WTC11 (cell line): ENCODE measurements around the gene COX6A1. TPM values are rescaled to one million over a fixed set of nuclear protein-coding genes. Genes with fewer than 3 reads are reported as not detected.

Experiments
- ATAC-seq: fragments of 200-7000 bp; cut with Tn5 transposase; 2 replicates; pipeline ENCODE4 v1.10.0; 2021; ENCODE audit warnings: mild to moderate bottlenecking, moderate library complexity
- CTCF ChIA-PET: fragments of 300-600 bp; sonication (Branson Sonifier 250); formaldehyde crosslinking; loops from one replicate; lab custom pipeline; 2021; ENCODE audit warnings: antibody characterized with exemption; lab: Charles Lee
- POLR2A ChIA-PET: fragments of 350-600 bp; sonication (Branson Sonifier 250); formaldehyde crosslinking; loops from one replicate; lab custom pipeline; 2021; ENCODE audit warnings: antibody characterized with exemption; lab: Charles Lee
- DNase-seq: peaks from one replicate; pipeline ENCODE4 v3.0.0; 2021; ENCODE audit warnings: low spot score
- H3K27ac Mint-ChIP-seq: 2 replicates; pipeline ENCODE4 v1.8.0; 2021; ENCODE audit warnings: mixed read lengths
- H3K27me3 Mint-ChIP-seq: 2 replicates; pipeline ENCODE4 v1.8.0; 2021; ENCODE audit warnings: low read depth, mild to moderate bottlenecking, moderate library complexity, mixed read lengths
- H3K36me3 Mint-ChIP-seq: 2 replicates; pipeline ENCODE4 v1.8.0; 2021; ENCODE audit warnings: mixed read lengths
- H3K4me1 Mint-ChIP-seq: 2 replicates; pipeline ENCODE4 v1.8.0; 2022; ENCODE audit warnings: mixed read lengths
- H3K4me3 Mint-ChIP-seq: 2 replicates; pipeline ENCODE4 v1.8.0; 2021; ENCODE audit warnings: mild to moderate bottlenecking, moderate library complexity, mixed read lengths
- H3K9me3 Mint-ChIP-seq: 2 replicates; pipeline ENCODE4 v1.8.0; 2021; ENCODE audit warnings: mixed read lengths
- ARID4B ChIP-seq: sonication (generic); formaldehyde crosslinking; IDR thresholded peaks from 2 replicates; pipeline ENCODE4 v1.8.0; 2023; ENCODE audit warnings: missing genetic modification reagents, mild to moderate bottlenecking, borderline replicate concordance
- CBFB ChIP-seq: sonication (generic); formaldehyde crosslinking; IDR thresholded peaks from 2 replicates; pipeline ENCODE4 v1.8.1; 2022; ENCODE audit warnings: mild to moderate bottlenecking, low read depth, missing genetic modification reagents
- CDX4 ChIP-seq: fragments of 250-450 bp; sonication (Bioruptor Pico); IDR thresholded peaks from 2 replicates; pipeline ENCODE4 v1.9.0; 2021; ENCODE audit warnings: moderate library complexity, mild to moderate bottlenecking, inconsistent platforms, borderline replicate concordance
- NFE2L1 ChIP-seq: sonication (generic); formaldehyde crosslinking; IDR thresholded peaks from 2 replicates; pipeline ENCODE4 v1.8.1; 2023; ENCODE audit warnings: missing genetic modification reagents
- NR1H2 ChIP-seq: sonication (generic); formaldehyde crosslinking; IDR thresholded peaks from 2 replicates; pipeline ENCODE4 v1.9.0; 2021; ENCODE audit warnings: mild to moderate bottlenecking, moderate library complexity, missing genetic modification reagents
- PRDM15 ChIP-seq: sonication (generic); formaldehyde crosslinking; IDR thresholded peaks from 2 replicates; pipeline ENCODE4 v1.8.0; 2022; ENCODE audit warnings: missing genetic modification reagents
- TCF7 ChIP-seq: sonication (generic); formaldehyde crosslinking; IDR thresholded peaks from 2 replicates; pipeline ENCODE4 v1.8.0; 2022; ENCODE audit warnings: mild to moderate bottlenecking, low read depth, missing genetic modification reagents, moderate library complexity
- ZMAT4 ChIP-seq: fragments of 250-450 bp; sonication (Bioruptor Pico); IDR thresholded peaks from 2 replicates; pipeline ENCODE4 v1.9.0; 2021; ENCODE audit warnings: mild to moderate bottlenecking
- ZNF138 ChIP-seq: sonication (generic); formaldehyde crosslinking; conservative IDR thresholded peaks from 2 replicates; pipeline ENCODE4 v1.8.1; 2022; ENCODE audit warnings: mild to moderate bottlenecking, moderate library complexity, missing genetic modification reagents
- ZNF232 ChIP-seq: sonication (generic); formaldehyde crosslinking; IDR thresholded peaks from 2 replicates; pipeline ENCODE4 v1.8.0; 2022; ENCODE audit warnings: mild to moderate bottlenecking, missing genetic modification reagents
- ZNF281 ChIP-seq: sonication (generic); formaldehyde crosslinking; IDR thresholded peaks from 2 replicates; pipeline ENCODE4 v1.8.0; 2023; ENCODE audit warnings: mild to moderate bottlenecking, missing genetic modification reagents
- ZNF317 ChIP-seq: sonication (generic); formaldehyde crosslinking; IDR thresholded peaks from 2 replicates; pipeline ENCODE4 v1.8.1; 2023; ENCODE audit warnings: low read depth, mild to moderate bottlenecking, moderate library complexity, missing genetic modification reagents, borderline replicate concordance
- ZNF396 ChIP-seq: fragments of 250-450 bp; sonication (Bioruptor Pico); IDR thresholded peaks from 2 replicates; pipeline ENCODE4 v1.8.0; 2021; ENCODE audit warnings: mild to moderate bottlenecking, moderate library complexity, borderline replicate concordance
- ZNF425 ChIP-seq: fragments of 250-450 bp; sonication (Bioruptor Pico); conservative IDR thresholded peaks from 2 replicates; pipeline ENCODE4 v1.9.0; 2021; ENCODE audit warnings: mild to moderate bottlenecking
- ZNF532 ChIP-seq: fragments of 250-450 bp; sonication (Bioruptor Pico); IDR thresholded peaks from 2 replicates; pipeline ENCODE4 v1.9.0; 2021; ENCODE audit warnings: mild to moderate bottlenecking, borderline replicate concordance
- total RNA-seq: library from RNA; stranded (reverse); gene quantifications from 3 replicates; pipeline ENCODE4 v1.2.3, GENCODE V29; 2021

Gene COX6A1
- total RNA-seq, 1 experiment from 2014 or later = 573 TPM

- H3K4me3 Mint-ChIP-seq = no peak overlapping the region
- ChIA-PET CTCF (interaction anchor here (0.8 to 3.0 kb wide), 8 partner anchors 14 to 175 kb away, joined by 3 to 10 read pairs (median 4); partner anchors contain the start of genes DYNLL1 and SIRT4), POLR2A (interaction anchor here (0.6 kb wide), 1 partner anchor 578 kb away, joined by 7 read pairs; no protein-coding TSS in a partner anchor)
- TF ChIP-seq TCF7 = no peak
- no peak for TF ChIP-seq ARID4B
- DNase-seq (no peak), ATAC-seq (peak; percentile 6; the same call in 1 of the 2 replicates)
- H3K4me1 Mint-ChIP-seq = peaks cover 16% of the 10 kb centered on the region
- H3K27ac Mint-ChIP-seq = peak overlapping the region; percentile 9; the same call in 1 of the 2 replicates
- no peaks in the 10 kb centered on the region for H3K27me3 Mint-ChIP-seq
- no peaks in the 10 kb centered on the region for H3K9me3 Mint-ChIP-seq
- H3K36me3 Mint-ChIP-seq = no peaks in the 10 kb centered on the region
Measured at GRCh38 chr12:120474616-120474960, 36.7 kb downstream of the COX6A1 start.

- Mint-ChIP-seq H3K36me3 (no peaks in the 10 kb centered on the region), H3K27ac (no peak overlapping the region), H3K4me1 (peaks cover 16% of the 10 kb centered on the region), H3K4me3 (no peak overlapping the region), H3K9me3 (no peaks in the 10 kb centered on the region), H3K27me3 (no peaks in the 10 kb centered on the region)
- POLR2A ChIA-PET = no interaction called here
- no peak for DNase-seq
- CTCF ChIA-PET = interaction anchor here (1.0 to 3.0 kb wide), 6 partner anchors 18 to 140 kb away, joined by 3 to 10 read pairs (median 4); partner anchors contain the start of gene COX6A1
- no peak for ATAC-seq
- no peak for TF ChIP-seq ZNF232 (CRISPR knock-in tag)
- no peak for TF ChIP-seq PRDM15 (CRISPR knock-in tag)
- no peak for TF ChIP-seq CDX4 (CRISPR knock-in tag)
- no peak for TF ChIP-seq CBFB (CRISPR knock-in tag)
- TF ChIP-seq ZNF281 (CRISPR knock-in tag) = no peak
- TF ChIP-seq ZNF317 (CRISPR knock-in tag) = no peak
- no peak for TF ChIP-seq ZNF532 (CRISPR knock-in tag)
- no peak for TF ChIP-seq ZNF138 (CRISPR knock-in tag)
- TF ChIP-seq NFE2L1 = no peak
- TF ChIP-seq NR1H2 (CRISPR knock-in tag) = no peak
- no peak for TF ChIP-seq ZMAT4 (CRISPR knock-in tag)
- no peak for TF ChIP-seq ZNF396 (CRISPR knock-in tag)
- TF ChIP-seq ZNF425 (CRISPR knock-in tag) = no peak
Measured at GRCh38 chr12:120475643-120476042, 37.7 kb downstream of the COX6A1 start.
